ENCODE results near the gene ADRA2A. TPM values are rescaled to one million over a fixed set of nuclear protein-coding genes. Genes with fewer than 3 reads are reported as not detected.

The ADRA2A gene
- polyA plus RNA-seq, 3 donors = not detected

GRCh38 chr10:111106081-111106480, 29.3 kb downstream of the ADRA2A start:
- Histone ChIP-seq H3K4me3 (replicated peaks in 1 of 3; ENCODE audit: low read depth in 2 of 3, low read length in 3 of 3) (no peak overlapping the region), H4K20me1 (ENCODE audit: insufficient read depth, low read length) (no peaks in the 10 kb centered on the region), H3K79me2 (ENCODE audit: insufficient read depth, low read length) (no peaks in the 10 kb centered on the region), H3K9ac (ENCODE audit: insufficient read depth, low read length, poor library complexity, severe bottlenecking) (no peak overlapping the region), H3K4me1 (ENCODE audit: control insufficient read depth in 1 of 2, insufficient read depth in 2 of 2, low read length in 2 of 2) (no peaks in the 10 kb centered on the region), H3K9me3 (replicated peaks in 1 of 2; ENCODE audit: control insufficient read depth in 1 of 2, insufficient read depth in 1 of 2, low read length in 2 of 2) (no peaks in the 10 kb centered on the region), H3K36me3 (replicated peaks in 1 of 2; ENCODE audit: control insufficient read depth in 1 of 2, insufficient read depth in 2 of 2, low read length in 2 of 2) (no peaks in the 10 kb centered on the region), H3K27ac (ENCODE audit: low read depth in 1 of 2, low read length in 2 of 2) (no peak overlapping the region), H3K27me3 (ENCODE audit: control insufficient read depth in 2 of 2, insufficient read depth in 2 of 2, low read length in 2 of 2) (no peaks in the 10 kb centered on the region), H3K4me2 (replicated peaks; ENCODE audit: extremely low read depth, low read length, poor library complexity, severe bottlenecking) (no peak overlapping the region), H2AFZ (ENCODE audit: insufficient read depth, low read depth, low read length, poor library complexity, severe bottlenecking) (no peak overlapping the region)
- no peak for TF ChIP-seq CTCF (IDR thresholded peaks at IDR 0.05)
- peaks cover 0 to 4% (median 0%) of the 10 kb centered on the region in 7 donors for H3K9me3 Mint-ChIP-seq
- no peak for DNase-seq
- H3K36me3 Mint-ChIP-seq = no peaks in the 10 kb centered on the region
- no peak overlapping the region for H3K27ac Mint-ChIP-seq
- no peaks in the 10 kb centered on the region for H3K4me1 Mint-ChIP-seq
- WGBS (ENCODE audit: insufficient coverage) = 86% methylated on average over 2 of the region's 8 CpGs
- peaks cover 1 to 6% (median 3%) of the 10 kb centered on the region in 3 donors for H3K27me3 Mint-ChIP-seq (ENCODE audit: low read depth in 3 of 3)
- no peak overlapping the region for H3K4me3 Mint-ChIP-seq
- intact Hi-C loops (cut with micrococcal nuclease) = no loop called here

- Histone ChIP-seq H3K4me3 (replicated peaks in 1 of 3; ENCODE audit: low read depth in 2 of 3, low read length in 3 of 3) (no peak overlapping the region), H4K20me1 (ENCODE audit: insufficient read depth, low read length) (no peaks in the 10 kb centered on the region), H3K9ac (ENCODE audit: insufficient read depth, low read length, poor library complexity, severe bottlenecking) (no peak overlapping the region), H3K27me3 (ENCODE audit: control insufficient read depth in 2 of 2, insufficient read depth in 2 of 2, low read length in 2 of 2) (no peaks in the 10 kb centered on the region), H3K36me3 (replicated peaks in 1 of 2; ENCODE audit: control insufficient read depth in 1 of 2, insufficient read depth in 2 of 2, low read length in 2 of 2) (no peaks in the 10 kb centered on the region), H3K27ac (ENCODE audit: low read depth in 1 of 2, low read length in 2 of 2) (no peak overlapping the region), H2AFZ (ENCODE audit: insufficient read depth, low read depth, low read length, poor library complexity, severe bottlenecking) (no peak overlapping the region), H3K79me2 (ENCODE audit: insufficient read depth, low read length) (no peaks in the 10 kb centered on the region), H3K9me3 (replicated peaks in 1 of 2; ENCODE audit: control insufficient read depth in 1 of 2, insufficient read depth in 1 of 2, low read length in 2 of 2) (no peaks in the 10 kb centered on the region), H3K4me2 (replicated peaks; ENCODE audit: extremely low read depth, low read length, poor library complexity, severe bottlenecking) (no peak overlapping the region), H3K4me1 (ENCODE audit: control insufficient read depth in 1 of 2, insufficient read depth in 2 of 2, low read length in 2 of 2) (no peaks in the 10 kb centered on the region)
- Mint-ChIP-seq H3K27ac (no peak overlapping the region), H3K4me3 (no peak overlapping the region), H3K9me3 (peaks cover 0 to 4% (median 0%) of the 10 kb centered on the region in 7 donors), H3K36me3 (no peaks in the 10 kb centered on the region), H3K27me3 (ENCODE audit: low read depth in 3 of 3) (peaks cover 0 to 4% (median 3%) of the 10 kb centered on the region in 3 donors), H3K4me1 (no peaks in the 10 kb centered on the region)
- WGBS (ENCODE audit: insufficient coverage) = 85% methylated on average over 4 of the region's 4 CpGs
- DNase-seq = no peak
- intact Hi-C loops (cut with micrococcal nuclease) = no loop called here
- TF ChIP-seq CTCF (IDR thresholded peaks at IDR 0.05) = no peak
Observed at GRCh38 chr10:111107023-111107422, 30.2 kb downstream of the ADRA2A start.
